ENCODE measurements around the gene NGLY1.

DNA sequence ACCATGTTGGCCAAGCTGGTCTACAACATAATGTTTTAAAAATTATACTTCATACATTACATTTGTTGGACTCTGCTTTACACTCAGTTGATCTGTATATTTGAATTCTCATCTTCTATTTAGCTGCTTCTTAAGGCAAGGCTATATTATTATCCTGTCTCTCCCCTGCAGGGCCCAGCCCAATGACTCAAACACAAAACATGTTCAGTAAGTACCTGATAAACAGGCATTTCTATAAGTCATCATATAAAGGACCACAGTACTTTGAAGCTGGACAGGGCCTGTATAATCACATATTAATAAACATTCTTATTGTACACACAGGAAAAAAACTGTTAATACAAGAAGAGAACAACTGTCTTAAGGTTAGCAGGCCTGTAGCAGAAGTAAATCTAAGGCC, 36.2 kb downstream of the NGLY1 start:
- TF ChIP-seq, protein P1, sequence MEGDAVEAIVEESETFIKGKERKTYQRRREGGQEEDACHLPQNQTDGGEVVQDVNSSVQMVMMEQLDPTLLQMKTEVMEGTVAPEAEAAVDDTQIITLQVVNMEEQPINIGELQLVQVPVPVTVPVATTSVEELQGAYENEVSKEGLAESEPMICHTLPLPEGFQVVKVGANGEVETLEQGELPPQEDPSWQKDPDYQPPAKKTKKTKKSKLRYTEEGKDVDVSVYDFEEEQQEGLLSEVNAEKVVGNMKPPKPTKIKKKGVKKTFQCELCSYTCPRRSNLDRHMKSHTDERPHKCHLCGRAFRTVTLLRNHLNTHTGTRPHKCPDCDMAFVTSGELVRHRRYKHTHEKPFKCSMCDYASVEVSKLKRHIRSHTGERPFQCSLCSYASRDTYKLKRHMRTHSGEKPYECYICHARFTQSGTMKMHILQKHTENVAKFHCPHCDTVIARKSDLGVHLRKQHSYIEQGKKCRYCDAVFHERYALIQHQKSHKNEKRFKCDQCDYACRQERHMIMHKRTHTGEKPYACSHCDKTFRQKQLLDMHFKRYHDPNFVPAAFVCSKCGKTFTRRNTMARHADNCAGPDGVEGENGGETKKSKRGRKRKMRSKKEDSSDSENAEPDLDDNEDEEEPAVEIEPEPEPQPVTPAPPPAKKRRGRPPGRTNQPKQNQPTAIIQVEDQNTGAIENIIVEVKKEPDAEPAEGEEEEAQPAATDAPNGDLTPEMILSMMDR (conservative IDR thresholded peaks at IDR 0.05; ENCODE audit: low read depth, low read length): no peak
- TF ChIP-seq EZH2 (IDR thresholded peaks at IDR 0.05; ENCODE audit: low read length, unreplicated experiment): no peak

Measured in PC-3 (cell line).